ENCODE results near the gene GPC5.

GPC5 gene

DNA sequence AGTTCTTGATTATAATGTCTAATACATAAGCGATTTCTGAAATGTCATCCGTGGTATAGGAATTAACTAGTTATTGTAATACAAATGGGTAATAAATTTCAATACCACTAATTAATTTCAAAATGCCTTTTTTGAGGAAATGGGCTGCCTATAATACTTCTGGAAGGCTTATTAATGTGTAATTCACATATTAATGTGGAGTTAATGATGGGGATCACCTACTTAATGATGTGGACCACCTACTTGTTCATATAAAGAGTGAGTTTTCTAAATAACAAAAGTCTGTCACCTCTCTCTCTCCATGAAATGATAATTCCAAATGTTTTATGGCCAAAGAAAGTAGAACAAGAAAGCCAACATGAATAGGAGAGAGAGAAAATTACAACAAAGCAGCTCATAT, 914.4 kb downstream of the GPC5 start:
- DNase-seq: no peak

DNA sequence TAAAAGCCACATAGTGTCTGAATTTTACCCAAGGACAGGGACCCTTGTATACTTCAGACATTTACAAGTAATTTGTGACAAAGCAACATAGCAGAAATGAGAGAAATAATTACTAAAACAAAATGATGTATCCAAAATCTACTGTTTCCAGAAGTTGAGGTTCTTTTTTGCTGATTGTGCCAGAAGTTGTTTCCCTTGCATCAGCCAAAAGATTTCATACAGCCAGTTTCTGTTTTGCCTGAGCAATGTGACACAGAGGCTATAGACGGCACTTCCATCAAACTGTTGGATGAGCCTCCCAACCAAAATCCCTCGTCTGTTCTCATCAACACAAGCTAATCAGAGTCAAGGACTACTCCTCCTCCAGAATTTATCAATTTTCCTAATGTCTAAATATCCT, 915.0 kb downstream of the GPC5 start:
- DNase-seq: no peak

DNA sequence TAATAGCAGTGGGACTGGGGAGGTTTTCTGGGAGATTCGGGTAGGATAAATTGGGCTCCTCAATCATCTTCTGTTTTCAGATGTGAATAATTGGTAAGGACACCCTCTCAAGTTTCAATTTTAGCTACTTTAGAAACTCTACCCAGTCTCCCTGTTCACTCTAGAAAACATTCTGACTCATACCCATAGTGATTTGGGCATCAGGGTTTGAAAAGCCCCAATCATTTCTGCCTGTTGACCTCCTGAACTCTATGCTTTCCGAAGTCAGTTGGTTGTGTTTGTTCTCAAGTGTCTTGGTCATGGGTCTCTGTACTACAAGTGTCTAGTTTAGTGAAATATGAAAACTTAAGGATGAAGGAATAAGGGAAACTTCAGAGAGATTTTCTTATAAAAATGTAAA, 916.8 kb downstream of the GPC5 start:
- no peak for DNase-seq

DNA sequence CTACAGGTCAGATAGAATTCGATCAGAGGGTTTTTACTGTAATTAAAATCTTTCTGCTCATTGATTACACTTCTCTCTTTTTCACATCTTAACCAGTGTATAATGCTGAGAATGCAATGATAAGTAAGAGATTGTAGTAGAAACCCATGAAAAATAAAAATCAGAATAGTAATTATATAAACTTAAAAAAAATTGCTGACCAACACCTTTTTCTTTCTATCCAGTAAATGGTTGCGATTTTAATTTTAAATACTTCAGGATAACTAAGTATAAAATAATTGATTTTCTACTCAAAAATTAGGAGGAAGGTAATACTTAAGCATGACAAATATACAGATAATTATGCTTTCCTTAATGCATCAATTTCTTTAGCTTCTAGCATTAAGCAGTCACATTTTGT, 917.6 kb downstream of the GPC5 start:
- no peak for DNase-seq

DNA sequence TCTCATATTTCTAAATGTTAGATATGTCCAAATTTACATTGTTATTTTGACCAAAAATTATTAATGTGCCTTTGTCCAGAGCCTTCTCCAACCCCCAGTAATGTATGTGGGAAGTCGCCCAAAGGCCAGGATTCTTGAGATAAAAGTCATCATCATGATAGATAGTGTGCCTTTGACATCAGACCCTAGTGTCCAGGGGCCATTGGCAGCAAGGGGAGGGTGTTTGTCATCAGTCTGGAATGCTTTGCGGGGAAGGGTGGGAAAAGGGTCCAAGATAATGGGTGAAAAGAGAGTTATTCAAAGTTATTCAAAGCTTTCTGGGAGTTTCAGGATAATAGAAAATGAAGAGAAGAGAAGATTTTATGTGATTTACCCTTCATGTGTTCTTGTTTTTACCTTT, 918.6 kb downstream of the GPC5 start:
- DNase-seq: no peak

DNA sequence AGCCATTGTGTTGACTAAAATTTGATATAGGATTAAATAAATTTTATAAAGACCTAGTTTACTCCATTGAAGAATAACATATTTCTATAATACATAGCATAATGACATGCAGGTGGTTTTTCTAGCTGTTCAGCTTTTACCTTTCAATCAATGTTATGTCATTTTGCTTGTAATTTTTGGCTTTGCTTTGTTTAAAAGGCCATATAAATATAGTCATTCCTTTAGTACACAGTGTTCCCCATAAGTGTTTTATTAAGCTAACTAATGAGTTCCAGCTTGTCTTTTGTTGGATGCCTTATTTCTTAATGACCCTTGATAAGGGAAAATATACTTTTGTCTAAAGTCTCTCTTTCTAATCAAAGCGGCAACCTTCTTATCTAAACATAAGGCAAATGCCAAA, 921.9 kb downstream of the GPC5 start:
- DNase-seq: no peak

DNA sequence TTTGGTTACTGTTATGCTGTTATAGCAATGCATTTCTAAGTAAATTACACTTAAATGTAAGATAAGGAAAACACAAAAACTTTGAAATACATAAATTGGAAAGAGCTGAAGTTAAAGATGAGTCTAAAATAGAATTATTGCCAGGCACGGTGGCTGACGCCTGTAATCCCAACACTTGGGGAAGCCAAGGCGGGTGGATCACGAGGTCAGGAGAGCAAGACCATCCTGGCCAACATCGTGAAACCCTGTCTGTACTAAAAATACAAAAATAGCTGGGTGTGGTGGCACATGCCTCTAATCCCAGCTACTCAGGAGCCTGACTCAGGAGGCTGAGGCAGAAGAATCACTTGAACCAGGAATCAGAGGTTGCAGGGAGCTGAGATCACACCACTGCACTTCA, 922.8 kb downstream of the GPC5 start:
- no peak for DNase-seq

DNA sequence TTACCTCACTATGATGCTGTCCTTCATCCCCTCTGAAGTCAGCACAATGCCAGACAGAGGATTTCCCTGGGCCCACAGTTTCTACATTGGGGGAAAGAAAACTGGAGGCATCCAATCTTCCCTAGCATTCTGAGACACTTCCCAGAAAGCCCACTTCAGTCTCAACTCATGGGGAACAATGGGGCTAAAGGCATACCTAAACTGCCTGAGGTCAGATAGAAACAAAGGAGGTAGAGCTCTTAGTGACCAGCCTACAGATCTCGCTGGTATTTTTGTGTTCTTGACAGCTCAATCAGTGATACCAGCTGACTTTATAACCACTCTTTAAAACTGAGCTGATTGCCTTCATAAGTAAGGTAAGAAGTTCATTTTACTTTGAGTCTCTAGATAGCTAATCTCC, 947.2 kb downstream of the GPC5 start:
- no peak for DNase-seq

DNA sequence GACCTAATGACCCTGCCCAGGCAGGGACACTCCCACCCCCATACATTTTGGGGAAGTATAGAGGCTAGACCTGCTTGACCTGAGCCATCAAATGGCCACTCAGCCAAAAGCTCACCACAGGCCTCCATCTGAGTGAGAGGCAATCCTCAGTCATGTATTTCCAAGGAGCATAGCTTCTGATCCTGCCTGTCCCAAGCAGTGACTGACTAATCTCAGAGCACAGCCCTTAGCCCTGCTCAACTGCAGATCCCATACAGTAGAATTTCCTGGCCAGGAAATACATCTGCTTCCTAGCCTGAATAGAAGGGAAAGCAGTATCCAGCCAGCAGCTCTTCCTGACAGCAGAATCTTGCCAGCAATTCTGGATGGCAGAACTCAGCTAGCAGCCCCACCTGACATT, 947.6 kb downstream of the GPC5 start:
- no peak for DNase-seq

DNA sequence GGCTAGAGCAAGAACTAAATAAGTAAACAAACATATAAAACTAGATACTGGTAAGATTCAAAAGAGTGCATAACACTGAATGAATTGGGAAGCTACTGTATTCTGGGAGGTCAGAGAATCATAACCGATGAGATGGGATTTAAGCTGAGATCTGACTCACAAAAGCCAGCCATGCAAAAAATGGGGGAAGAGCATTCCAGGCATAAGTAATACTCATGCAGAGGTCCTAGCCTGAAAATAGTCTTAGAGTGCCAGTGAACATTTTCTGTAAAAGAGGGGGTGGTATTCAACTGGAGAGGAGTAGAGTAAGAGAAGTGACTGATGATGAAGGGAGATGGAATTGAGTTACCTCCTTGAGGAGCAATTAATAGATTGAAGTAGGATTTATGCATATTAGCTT, 956.2 kb downstream of the GPC5 start:
- no peak for DNase-seq

DNA sequence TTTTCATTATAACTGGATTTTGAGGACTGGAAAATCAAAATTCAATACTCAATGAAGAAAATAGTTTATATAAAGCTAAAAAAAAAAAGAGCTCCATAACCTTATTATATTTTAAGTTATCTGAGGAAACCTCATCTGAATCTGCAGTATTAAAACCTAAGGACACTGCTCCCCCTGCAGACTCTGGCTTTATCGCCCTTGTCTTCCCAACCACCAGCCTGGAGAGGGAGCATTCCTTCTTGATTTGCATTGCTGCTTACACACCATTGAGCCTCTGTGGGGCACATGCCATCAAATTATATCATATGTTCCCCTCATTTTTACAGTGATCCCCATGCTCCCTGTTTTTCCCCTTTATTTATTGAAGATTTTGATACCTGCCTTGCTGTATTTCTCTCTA, 956.8 kb downstream of the GPC5 start:
- no peak for DNase-seq

DNA sequence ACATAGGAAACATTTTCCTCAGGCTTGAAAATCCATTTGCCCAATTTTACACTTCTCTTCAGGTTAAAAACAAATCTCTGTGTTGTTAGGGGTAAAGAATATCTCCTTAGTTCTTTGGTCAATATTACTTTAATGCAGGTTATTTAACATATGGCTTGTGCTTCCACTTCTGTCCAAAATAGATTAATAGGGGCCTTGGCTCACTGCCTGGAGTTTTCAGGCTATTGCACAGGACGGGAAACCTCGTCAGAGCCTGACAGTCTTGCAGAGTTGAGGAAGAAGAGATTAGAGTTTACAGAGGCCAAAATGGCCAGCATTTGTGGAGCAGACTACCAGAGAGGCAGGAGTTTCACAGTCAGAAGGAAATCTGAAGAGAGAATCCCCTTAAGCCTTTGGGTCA, 964.3 kb downstream of the GPC5 start:
- DNase-seq: no peak

DNA sequence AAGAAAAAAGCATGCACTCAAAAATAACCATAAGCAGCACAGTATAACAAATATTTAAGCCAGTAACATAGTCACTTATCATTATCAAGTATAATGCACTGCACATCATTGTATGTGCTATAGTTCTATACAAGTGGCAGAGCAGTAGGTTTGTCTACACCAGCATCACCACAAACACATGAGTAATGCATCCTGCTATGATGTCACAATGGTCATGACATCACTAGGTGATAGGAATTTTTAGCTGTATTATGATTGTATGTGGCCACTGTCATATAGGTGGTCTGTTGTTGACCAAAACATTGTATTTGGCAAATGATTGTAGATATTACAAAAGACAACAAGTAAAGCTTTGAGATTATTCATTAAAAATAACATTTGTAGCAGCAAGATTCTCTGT, 967.5 kb downstream of the GPC5 start:
- DNase-seq: no peak

DNA sequence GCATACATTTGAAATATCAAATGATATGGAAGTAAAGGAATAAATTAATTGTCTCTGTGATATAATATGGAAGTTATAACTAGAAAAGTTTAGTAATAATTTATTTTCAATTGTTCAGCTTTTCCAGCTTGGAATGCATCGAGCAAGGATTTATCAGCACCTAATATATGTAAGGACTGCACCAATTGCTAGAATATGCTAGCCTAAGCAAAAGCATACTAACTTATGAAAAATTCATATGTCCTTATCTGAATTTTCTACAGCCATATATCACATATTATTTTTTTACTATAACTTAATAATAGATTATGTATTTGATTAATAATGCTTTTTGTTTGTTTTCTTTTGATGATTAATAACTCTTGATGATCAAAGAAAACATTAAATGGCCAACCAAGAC, 979.0 kb downstream of the GPC5 start:
- no peak for DNase-seq

DNA sequence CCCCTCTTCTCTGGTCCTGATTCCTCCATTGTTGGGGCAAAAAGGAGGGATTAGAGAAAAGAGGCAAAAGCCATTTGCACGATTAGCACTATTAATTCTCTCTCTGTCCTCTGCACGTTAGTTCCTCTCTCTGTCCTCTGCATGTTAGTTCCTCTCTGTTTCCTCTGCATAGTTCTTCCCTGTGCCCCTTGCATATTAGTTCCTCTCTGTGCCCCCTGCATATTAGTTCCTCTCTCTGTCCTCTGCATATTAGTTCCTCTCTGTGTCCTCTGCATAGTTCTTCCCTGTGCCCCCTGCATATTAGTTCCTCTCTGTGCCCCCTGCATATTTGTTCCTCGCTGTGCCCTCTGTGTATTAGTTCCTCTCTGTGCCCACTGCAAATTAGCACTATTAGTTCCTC, 981.0 kb downstream of the GPC5 start:
- DNase-seq: no peak

DNA sequence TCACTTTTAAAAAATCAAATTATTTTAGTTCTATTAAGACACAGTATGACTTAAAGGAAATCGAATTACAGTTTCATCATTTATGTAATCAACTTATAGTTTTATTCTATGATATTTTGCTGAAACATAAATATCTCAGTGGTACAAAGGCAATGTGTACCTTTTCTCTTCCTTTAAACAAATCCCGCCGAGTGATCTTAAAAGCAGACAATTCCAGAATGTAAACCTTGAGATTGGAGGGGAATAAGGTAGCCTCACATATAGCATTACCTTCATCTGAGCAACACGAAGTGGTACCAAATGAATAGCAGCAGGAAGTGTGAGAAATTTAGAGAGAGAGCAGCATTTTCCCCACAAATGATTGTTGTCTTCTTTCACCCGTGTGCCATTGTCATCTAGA, 986.0 kb downstream of the GPC5 start:
- DNase-seq: no peak

DNA sequence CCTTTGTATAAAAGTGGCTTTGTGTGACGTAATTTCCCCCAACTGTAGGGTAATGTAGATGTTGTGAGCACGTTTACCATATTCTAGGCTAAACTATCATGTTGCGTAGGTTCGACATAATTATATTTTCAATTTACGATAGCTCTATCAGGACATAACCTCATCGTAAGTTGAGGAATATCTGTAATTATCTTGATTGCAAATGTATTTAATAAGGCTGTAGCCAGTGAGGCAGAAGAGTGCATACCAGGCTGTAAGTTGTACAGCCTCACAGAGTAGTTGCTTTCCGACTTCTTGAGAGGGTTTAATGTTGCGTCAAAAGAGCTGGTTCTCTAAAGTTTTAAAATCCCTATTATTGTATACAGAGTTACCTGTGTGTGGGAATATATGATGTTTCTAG, 988.8 kb downstream of the GPC5 start:
- DNase-seq: no peak

DNA sequence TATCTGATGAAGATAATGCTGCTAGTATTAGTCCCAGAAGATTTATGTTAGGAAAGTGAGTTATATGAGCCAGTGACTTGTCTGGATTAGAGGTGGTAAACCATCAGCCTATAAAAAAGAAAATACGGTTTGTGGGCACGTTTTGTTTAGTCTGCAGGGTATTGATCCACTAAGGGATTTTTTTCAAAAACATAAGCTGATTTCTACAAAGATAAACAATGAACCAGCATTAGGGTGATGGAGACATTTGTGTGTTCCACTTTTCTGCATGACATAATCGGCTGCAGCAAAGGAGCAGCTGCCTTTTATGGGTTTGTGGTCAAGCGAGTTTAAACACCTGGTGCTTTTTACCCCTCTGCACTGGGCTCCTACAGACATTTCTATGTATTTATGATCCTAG, 991.8 kb downstream of the GPC5 start:
- DNase-seq: no peak

DNA sequence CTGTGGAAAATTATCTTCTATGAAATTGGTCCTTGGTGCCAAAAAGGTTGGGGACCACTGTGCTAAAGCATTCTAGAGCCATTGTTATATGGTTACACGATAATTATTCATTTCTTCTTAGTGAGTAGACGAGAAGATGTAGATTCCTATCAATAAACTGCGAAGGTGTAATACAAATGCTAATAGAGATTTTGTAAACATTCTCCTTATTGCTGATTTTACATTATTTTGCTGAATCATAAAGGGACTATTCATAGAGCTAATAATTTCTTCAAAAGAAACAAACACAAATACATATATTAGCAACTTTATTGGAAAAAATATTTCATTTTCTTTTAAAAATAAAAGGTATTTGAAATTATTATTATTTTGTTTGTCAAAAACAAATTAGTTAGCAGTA, 1005.2 kb downstream of the GPC5 start:
- no peak for DNase-seq

DNA sequence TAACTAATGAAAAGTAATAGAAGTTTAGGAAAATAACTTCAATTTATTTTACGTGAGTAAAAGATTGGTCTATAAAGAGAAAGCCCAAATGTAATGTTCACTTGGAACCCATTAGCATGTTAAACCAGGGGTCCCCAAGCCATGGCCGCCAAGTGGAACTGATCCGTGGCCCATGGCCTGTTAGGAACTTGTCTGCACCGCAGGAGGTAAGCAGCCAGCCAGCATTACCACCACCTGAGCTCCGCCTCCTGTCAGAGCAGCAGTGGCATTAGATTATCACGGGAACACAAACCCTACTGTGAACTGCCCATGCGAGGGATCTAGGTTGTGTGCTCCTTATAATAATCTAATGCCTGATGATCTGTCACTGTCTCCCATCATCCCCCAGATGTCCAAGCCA, 1009.4 kb downstream of the GPC5 start:
- DNase-seq: no peak

DNA sequence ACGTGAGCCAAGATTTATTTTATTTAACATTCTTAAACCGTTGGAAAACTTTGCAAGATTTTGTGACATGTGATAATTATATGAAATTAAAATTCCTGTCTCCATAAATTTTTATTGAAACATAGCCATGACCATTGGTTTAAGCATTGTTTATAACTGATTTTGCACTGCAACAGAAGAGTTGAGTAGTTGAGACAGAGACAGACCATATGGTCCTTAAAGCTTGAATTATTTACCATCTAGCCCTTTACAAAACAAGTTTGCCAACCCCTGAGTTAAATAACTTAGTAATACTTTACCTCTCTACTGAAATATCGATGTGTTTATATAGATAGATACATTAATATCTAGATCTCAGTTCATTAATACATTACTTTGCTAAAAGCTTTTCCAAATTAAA, 1014.1 kb downstream of the GPC5 start:
- no peak for DNase-seq

DNA sequence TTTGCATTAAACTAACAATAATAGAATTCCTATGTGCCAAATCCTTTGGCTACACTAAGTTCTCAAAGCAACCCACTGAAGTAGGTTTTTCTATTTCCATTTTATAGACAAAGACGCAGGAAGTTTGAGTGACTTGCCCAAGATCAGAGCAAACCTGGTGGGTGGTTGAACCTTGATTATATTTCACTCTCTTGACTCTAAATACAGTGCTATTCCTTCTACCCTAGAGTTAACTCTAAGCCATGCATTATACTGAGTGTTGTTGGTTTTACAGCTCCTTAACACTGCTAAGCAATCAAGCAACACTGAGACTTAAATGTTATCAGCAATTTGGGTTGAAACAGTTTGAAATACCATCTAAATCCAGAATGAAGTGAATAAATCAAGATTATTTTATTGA, 1014.6 kb downstream of the GPC5 start:
- no peak for DNase-seq

DNA sequence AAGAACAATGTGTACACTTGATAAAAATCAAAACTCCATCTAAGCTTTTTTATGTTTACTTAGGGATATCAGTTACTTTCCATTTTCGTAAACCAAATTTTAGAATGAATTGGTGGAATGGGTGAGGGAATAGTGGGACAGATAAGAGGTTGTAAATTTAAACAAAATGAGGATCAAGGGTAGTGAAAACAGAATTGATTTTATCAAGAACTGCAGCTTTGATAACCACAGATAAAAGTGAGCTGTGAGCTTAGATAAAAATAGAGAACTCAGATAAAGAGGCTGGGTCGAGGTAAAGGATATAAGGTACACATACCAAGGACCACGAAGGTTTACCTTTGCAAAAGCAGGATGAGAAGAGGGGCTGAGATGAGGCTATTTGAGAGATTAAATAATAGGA, 1015.0 kb downstream of the GPC5 start:
- no peak for DNase-seq

DNA sequence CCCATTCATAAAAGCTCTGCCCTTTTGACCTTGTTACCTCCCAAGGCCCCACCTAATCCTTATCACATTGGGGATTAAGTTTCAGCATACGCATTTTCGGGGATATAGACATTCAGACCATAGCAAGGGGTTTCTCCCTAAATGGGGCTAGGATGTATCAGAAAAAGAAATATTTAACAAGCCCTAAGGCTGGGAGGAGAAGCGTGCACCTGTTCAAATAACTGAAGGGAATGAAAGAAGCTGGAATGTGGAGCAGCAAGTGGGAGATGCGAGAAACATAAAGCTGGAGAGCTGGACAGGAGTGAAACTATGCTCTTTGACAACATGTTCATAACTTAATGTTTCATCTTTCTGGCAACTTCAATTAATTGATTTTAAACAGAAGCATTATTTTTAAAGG, 1016.4 kb downstream of the GPC5 start:
- no peak for DNase-seq

DNA sequence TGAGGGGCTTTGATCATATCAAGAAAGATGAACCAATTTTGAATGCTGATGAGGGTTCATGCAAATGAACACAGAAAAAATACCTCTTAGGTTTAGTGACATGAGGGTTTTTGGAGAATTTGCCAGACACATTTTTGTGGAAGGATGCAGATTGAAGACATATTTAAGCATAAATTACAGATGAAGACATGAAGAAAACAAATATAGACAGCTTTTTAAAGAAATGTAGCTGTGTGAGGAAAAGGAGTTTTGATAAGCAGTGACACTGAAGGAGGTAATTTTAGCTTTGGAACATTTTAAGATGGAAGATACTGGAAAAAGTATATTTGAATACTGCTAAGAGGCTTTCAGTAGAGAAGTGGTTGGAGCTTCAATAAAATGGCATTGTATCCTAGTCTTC, 1017.4 kb downstream of the GPC5 start:
- DNase-seq: no peak

DNA sequence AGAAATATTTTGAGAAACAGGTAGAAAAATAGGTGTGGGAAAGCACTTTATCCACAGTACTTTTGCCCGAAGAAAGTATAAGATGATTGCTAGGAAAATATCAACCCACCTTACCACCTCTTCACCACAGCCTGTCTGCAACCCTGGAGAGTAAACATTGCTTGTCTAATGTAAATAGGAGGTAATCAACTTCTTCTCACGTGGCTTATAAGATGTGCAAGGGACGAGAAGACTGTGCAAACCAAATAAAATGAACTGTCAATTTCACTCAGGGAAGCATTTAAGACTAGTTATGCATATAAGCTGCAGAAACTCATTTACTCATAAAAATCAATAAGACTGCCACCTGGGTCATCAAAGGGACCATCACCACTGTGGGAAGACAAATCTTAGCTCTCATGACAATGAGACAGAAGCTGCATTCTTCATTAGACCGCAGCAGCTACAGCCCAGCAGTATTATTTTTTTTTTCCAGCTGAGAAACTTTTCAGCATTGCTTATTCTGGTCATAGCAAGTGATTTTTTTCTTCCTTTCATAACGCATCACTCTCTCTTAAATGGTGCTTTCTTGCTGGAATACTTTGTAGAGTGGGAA, 1020.5 kb downstream of the GPC5 start:
- no peak for DNase-seq

Data from activated T-cell treated with anti-CD3 and anti-CD28 coated beads for 4 hours (primary cell).